ENCODE measurements around the gene NECTIN2.
"Not testable (repeated sequence)": the region's sequence is repeated elsewhere in the genome, so short reads cannot be mapped to it uniquely, and the experiment has no call there.

Gene NECTIN2

DNA sequence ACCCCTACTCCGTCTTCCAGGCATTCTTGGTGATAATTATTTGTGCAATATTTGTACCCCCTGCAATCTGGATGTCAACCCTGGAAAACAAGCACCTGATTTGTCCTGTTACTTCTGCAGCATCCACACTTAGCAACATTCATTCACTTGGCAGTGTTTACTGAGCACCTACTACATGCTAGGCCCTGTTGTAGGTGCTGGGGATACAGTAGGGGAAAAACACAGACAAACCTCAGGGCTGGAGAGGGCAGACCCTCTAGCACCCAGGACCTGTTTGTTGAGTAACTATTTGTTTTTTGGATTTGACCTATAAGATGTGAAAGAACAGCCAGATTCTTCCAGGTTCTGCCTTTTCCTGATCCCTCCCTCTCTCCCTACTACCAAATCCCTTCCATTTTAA lies 9.5 kb downstream of the NECTIN2 start:
- ATAC-seq, result no peak

DNA sequence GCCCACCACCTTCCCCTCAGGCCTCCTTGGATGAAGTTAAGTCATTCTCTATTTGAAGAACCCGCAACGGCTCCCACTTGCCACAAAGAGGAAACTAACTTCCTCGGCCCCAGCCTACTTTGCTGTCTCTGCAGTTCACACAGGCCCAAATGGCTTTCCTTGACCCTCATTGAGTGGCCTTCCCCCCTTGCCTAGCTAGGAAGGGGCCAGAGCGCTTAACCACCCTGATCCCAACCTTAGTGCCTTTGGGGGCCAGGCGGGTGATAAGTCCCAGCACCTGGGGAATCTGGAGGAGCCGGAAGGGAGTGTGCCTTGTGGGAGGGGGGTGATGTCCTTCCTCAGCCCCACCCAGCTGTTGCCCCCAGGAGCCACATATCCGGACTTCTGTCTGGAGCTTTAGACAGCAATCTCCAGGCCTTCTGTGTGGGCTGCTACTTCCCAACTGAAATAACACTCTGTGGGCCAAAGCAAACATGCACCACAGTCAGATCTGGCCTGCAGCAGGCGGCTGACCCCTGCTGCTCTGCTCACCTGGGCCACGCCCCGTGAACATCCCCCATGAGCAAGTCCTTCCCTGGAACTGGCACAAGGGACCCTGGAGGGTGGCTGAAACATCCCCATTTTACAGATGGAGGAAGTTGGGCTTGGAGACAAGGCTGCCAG lies 10.5 kb downstream of the NECTIN2 start:
- ATAC-seq, result no peak

DNA sequence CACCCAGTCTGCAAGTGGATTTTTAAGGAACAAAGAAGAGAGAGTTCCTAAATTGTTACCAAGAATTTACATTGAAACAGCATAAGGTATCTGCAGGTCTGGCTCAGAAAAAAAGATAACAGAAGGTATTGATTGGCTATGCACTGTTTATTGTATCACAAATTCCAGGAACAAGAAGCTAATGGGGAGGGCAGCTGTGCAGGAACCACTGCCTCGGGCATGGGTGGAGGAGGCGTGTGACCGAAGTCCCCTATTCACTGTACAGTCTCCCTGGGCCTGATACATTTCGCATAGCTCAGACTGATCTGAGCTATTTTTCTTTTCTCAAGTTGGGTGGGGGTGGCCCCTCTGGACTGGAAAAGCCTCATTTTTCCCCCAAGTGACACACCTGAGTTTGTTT lies 11.7 kb downstream of the NECTIN2 start:
- no peak for ATAC-seq

DNA sequence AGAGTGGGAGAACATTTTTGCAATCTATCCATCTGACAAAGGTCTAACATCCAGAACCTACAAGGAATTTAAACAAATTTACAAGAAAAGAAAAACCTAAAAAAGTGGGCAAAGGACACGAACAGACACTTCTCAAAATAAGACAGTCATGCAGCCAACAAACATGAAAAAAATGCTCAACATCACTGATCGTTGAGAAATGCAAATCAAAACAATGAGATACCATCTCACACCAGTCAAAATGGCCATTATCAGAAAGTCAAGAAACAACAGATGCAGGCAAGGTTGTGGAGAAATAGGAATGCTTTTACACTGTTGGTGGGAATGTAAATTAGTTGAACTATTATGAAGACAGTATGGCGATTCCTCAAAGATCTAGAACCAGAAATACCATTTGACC lies 15.5 kb downstream of the NECTIN2 start:
- not testable (repeated sequence) for ATAC-seq

DNA sequence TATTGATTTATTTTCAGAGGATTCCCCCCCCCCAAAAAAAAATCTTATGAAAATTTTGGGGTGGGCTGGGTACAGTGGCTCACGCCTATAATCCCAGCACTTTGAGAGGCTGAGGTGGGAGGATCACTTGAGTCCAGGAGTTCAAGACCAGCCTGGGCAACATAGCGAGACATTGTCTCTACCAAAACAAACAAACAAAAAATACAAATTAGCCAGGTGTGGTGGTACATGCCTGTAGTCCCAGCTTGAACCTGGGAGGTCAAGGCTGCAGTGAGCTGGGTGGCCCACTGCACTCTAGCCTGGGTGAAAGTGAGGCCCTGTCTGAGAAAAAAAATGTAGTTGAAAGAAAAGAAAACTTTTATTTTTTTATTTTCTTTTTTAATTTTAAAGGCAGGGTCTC lies 17.9 kb downstream of the NECTIN2 start:
- ATAC-seq, result no peak

DNA sequence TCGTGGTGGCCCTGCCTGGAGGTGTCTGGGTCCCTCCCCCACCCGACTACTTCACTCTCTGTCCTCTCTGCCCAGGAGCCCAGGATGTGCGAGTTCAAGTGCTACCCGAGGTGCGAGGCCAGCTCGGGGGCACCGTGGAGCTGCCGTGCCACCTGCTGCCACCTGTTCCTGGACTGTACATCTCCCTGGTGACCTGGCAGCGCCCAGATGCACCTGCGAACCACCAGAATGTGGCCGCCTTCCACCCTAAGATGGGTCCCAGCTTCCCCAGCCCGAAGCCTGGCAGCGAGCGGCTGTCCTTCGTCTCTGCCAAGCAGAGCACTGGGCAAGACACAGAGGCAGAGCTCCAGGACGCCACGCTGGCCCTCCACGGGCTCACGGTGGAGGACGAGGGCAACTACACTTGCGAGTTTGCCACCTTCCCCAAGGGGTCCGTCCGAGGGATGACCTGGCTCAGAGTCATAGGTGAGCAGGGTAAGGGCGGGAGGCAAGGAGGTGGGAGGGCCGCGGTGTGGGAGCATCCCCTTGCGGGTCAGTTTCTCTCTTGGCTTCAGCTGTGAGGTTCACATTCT lies 19.2 kb downstream of the NECTIN2 start:
- ATAC-seq, result no peak

DNA sequence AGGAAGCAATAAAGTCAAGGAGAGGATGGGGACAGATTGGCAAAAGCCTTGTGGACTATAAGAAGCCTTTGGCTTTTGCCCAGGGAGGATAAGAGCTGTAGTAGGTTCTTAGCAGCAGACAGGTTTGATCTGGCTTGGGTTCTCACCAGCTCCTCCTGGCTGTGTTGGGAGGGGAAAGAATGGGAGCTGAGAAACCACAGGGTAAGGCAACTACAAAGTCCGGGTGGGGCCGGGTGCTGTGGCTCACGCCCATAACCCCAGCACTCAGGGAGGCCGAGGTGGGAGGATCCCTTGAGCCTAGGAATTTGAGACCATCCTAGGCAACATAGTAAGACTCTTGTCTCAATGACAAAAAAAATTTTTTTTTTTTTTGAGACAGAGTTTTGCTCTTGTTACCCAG lies 20.6 kb downstream of the NECTIN2 start:
- no peak for ATAC-seq

DNA sequence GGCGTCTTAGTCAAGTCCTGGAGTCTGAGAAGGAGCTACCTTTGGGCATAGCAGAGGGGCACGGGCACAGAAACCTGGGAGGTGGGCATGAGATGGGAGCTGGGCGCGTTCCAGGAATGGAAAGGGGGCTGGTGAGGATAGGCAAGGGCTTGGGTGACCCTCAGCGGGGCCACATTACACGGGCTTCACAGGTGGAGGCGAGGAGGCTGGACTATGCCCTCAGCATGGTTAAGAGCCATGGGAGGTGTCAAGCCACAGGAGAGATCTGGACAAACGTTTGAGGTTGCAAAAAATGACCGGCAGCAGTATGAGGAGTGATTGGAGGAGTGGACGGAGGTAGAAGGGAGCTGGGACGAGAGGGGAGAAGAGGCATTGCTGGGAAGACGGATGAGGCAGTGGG lies 21.5 kb downstream of the NECTIN2 start:
- no peak for ATAC-seq

DNA sequence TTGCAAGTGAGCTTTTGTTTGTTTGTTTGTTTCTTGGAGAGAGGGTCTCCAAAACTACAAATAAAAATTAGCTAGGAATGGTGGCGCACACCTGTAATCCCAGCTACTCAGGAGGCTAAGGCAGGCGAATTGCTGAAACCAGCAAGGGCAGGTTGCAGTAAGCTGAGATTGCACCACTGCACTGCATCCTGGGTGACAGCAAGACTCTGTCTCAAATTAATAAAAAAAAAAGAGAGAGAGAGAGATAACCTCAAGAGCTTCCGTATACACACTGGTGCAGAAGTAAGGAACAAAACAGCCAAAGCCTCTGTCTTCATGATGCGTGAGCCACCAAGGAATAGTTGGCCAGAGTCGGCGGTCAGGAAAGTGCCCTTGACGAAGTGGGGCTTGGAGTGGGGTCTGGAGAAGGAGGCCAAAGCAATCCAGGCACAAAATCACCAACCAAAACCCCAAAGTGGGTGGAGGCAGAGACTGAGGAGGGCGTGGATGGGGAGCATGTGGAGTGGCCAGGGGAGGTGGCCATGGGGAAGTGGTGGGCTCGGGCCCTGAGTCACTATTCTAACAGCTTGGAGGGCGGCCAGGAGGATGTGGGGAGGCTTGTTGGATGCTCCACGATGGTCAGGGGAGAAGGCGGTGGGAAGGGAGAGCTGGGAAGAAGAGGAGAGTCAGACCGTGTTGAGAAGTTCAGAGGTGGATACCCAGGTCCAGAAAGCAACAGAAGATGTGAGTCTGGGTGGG lies 23.8 kb downstream of the NECTIN2 start:
- ATAC-seq, result no peak

DNA sequence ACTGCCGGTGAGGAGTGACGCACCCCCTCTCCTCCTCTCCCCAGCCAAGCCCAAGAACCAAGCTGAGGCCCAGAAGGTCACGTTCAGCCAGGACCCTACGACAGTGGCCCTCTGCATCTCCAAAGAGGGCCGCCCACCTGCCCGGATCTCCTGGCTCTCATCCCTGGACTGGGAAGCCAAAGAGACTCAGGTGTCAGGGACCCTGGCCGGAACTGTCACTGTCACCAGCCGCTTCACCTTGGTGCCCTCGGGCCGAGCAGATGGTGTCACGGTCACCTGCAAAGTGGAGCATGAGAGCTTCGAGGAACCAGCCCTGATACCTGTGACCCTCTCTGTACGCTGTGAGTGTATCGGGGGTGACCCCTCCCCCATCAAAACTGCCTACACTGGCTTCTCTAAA lies 25.7 kb downstream of the NECTIN2 start:
- ATAC-seq, result no peak

DNA sequence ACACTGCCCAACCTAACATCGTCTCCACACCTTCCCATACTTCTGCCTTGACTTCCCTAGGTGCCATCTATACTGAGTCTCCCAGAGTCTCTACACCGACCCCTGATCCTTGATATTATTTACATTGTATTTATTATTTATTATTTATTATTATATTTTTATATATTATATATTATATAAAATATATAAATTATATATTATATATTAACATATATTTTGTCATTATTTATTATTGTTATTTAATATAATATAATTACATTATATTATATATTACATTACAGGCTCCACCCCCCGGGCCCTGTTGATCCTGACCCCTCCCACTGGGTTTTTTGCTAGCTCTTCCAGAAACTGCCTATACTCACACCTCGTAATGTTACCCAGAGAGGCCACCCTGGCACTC lies 26.6 kb downstream of the NECTIN2 start:
- ATAC-seq, result no peak

DNA sequence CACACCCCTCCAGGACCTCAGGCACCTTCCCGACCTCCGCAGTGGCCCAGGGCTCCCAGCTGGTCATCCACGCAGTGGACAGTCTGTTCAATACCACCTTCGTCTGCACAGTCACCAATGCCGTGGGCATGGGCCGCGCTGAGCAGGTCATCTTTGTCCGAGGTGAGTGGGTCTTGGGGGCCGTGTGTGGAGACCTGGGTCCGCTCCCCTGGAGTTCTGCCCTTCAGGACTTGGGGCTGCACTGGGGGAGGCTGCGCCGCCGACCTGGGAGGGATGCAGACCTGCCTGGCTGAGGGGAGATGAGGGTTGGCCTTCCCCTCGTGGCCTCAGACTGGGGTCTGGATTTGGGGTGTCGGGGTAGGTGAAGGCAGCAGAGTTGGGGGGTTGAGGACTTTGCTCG lies 28.2 kb downstream of the NECTIN2 start:
- ATAC-seq, result no peak

DNA sequence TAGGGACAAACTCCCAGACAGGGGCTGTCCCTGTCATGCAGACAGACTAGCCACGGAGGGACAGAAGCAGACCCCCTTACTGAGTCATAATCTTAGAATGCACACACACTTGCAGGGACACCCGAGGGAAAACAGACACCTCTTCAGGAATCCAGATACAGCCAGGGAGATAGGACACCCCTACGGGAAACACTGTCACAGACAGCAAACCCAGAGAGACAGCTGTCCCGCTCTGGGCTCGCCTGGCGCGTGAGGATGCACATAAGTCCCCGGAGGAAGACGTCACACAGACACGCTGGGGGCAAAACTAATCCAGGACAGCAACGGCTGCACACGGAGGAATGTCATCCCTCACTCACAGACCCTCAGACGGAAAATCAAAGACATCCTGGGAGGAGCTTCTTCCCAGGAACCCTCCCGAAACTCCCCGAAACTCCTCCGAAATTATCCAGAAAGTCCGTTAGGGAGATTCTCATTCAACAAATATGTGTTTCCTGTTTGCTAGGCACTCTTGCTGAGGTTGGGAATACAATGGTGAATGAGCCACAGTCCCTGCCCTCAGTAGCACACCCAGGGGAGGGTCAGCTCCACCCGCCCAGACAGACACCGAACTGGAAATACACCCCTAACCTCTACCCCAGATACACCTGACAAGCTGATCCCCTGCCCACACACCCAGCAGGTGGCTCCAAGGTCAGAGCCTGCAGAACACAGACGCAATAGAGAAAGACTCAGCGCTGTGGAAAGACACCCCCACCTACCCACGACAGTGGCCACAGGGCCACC lies 29.8 kb downstream of the NECTIN2 start:
- no peak for ATAC-seq

DNA sequence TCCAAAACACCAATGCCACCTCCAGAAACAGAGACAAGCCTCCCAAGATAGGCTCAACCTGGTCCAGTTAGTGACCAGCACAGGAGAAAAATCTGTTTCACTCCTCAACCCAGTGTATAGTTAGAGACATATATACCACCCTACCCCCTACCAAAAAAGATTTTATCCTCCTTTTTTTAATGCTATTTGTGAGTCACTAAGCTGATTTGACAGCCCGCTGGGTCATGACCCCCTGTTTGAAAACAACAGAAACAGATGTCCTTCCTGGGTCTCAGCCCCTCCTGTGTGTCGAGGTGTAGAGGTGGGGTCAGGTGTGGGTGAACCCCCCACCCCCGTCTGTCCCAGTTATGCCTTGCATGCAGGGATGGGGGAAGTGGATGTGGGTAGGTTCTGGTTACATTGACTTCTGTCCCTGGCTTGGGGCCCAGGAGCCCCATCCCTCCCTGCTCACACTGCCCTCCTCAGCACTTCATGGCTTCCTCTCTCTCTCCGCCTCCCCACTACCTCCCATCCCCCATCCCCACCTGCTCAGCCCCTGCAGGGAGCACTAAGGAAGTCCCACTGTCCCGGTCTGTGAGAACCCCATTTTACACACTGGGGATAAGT lies 30.9 kb downstream of the NECTIN2 start:
- ATAC-seq, result no peak

DNA sequence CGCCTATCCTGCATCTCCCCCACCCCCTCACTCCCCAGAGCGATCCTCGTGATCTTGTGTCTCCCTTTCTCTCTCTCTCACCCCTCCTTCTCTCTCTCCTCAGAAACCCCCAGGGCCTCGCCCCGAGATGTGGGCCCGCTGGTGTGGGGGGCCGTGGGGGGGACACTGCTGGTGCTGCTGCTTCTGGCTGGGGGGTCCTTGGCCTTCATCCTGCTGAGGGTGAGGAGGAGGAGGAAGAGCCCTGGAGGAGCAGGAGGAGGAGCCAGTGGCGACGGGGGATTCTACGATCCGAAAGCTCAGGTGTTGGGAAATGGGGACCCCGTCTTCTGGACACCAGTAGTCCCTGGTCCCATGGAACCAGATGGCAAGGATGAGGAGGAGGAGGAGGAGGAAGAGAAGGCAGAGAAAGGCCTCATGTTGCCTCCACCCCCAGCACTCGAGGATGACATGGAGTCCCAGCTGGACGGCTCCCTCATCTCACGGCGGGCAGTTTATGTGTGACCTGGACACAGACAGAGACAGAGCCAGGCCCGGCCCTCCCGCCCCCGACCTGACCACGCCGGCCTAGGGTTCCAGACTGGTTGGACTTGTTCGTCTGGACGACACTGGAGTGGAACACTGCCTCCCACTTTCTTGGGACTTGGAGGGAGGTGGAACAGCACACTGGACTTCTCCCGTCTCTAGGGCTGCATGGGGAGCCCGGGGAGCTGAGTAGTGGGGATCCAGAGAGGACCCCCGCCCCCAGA lies 32.2 kb downstream of the NECTIN2 start:
- no peak for ATAC-seq

DNA sequence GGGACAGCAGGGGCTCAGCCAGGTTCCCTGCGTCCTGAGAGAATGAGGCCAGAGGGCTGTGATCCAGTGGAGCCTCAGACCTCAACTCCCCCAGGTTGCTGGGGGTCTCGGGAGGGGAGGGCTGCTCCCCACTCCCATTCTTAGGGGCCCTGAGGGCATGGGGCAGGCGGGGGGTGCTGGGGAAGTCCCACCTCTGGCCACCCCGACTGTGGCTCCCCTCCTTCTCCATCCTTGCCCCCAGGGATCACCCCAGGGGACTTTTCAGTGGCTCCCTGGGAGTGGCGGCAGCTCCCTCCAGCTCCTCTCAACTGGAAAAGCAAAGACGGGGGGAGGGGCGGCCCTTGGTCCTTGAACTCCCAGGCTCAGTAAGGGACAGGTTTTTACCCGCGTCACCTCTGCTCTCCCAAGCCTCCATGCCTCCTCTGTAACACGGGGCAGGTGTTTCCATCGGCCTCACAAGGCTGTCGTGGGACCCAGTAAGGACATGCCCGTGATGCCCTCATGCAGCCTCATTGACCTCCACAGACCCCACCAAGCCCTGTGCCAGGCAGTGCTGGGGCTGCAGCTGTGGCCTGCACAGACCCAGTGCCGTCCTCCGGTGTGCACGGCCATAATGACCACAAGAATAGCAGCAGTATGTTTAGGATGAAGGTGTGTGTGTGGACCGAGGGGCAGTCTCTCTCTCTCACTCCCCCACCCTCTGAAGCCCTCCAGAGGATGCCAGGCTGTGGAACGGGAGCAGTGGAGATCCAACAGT lies 33.4 kb downstream of the NECTIN2 start:
- ATAC-seq, result no peak

DNA sequence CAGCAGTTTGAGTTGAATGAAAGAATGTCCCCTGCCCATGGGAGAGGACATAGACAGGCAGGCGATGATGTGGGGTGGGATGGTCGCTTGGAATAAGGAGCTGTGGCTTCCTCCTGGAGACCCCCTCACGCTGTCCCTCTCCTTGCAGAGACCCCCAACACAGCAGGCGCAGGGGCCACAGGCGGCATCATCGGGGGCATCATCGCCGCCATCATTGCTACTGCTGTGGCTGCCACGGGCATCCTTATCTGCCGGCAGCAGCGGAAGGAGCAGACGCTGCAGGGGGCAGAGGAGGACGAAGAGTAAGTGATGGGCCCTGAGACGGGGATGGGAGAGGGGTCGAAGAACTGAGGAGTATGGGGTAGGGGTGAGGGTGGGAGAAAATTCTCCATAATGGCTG lies 36.0 kb downstream of the NECTIN2 start:
- no peak for ATAC-seq

DNA sequence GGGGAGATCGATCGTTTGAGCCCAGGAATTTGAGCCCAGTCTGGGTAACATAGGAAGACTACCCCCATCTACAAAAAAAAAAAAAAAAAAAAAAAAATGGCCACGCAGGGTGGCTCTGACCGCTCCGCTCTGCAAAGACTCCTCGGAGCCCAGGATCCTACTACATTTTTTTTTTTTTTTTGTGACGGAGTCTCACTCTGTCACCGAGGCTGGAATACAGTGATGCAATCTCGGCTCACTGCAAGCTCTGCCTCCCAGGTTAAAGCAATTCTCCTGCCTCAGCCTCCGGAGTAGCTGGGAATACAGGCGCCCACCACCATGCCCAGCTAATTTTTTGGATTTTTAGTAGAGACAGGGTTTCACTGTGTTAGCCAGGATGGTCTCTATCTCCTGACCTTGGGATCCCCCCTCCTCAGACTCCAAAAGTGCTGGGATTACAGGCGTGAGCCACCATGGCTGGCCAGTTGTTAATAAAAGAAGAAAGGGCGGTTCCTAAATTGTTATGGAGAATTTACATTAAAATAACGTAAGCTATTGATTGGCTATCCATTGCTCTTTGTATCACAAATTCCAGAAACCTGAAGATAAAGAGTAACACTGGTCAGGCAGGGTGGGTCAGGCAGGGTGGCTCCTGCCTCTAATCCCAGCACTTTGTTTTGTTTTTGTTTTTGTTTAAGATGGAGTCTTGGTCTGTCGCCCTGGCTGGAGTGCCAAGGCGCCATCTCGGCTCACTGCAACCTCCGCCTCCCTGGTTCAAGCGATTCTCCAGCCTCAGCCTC lies 36.7 kb downstream of the NECTIN2 start:
- ATAC-seq, result not testable (repeated sequence)

DNA sequence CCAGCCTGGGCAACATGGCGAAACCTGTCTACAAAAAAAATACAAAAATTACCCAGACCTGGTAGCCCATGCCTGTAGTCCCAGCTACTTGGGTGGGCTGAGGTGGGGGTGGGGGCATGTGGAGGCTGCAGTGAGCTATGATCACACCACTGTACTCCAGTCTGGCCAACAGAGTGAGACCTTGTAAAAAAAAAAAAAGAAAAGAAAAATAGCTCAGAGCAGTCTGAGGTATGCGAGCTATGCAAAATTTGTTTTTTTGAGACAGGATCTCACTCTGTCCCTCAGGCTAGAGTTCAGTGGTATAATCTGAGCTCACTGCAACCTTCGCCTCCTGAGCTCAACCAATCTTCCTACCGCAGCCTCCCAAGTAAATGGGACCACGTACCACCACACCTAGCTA lies 37.8 kb downstream of the NECTIN2 start:
- ATAC-seq, result no peak

DNA sequence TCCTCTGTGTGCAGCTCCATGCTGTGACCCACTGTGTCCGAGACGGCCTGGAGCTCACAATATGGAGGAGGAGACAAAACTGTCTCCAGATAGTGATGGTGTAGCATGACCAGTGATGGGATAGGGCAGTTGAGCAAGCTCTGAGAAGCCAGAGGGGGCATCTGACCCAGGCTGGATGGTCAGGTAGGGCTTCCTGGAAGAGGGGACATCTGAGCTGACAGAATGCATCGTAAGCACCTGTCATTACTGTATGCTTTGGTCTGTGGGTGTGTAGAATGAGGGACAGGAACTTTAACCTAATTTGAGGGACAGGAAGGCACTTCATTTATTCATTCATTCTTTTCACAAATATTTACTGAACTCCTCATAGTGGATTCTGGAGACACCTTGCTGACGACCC lies 38.5 kb downstream of the NECTIN2 start:
- no peak for ATAC-seq

DNA sequence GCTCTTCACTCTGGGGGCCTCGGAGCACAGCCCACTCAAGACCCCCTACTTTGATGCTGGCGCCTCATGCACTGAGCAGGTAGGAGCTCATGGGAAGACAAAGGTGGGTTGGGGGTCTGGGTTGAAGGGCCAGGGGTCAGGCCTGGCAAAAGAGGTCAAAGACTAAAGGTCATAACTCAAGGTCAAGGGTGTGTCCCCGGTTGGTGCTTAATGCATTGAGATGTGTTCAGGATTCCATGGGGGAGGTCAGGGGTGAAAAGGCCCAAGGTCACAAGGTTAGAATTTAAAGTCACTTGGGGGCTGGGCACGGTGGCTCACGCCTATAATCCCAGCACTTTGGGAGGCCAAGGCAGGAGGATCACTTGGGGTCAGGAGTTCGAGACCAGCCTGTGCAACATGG lies 40.0 kb downstream of the NECTIN2 start:
- no peak for ATAC-seq
